NCI-H2081 (cell line): ENCODE measurements around the gene HECTD4.
"Not testable (repeated sequence)": the region's sequence is repeated elsewhere in the genome, so short reads cannot be mapped to it uniquely, and the experiment has no call there.

Experiments
- DNase-seq, 2 experiments: peaks; one replicate each; lab custom pipeline; 2025; lab: John Stamatoyannopoulos, UW

Gene HECTD4, protein sequence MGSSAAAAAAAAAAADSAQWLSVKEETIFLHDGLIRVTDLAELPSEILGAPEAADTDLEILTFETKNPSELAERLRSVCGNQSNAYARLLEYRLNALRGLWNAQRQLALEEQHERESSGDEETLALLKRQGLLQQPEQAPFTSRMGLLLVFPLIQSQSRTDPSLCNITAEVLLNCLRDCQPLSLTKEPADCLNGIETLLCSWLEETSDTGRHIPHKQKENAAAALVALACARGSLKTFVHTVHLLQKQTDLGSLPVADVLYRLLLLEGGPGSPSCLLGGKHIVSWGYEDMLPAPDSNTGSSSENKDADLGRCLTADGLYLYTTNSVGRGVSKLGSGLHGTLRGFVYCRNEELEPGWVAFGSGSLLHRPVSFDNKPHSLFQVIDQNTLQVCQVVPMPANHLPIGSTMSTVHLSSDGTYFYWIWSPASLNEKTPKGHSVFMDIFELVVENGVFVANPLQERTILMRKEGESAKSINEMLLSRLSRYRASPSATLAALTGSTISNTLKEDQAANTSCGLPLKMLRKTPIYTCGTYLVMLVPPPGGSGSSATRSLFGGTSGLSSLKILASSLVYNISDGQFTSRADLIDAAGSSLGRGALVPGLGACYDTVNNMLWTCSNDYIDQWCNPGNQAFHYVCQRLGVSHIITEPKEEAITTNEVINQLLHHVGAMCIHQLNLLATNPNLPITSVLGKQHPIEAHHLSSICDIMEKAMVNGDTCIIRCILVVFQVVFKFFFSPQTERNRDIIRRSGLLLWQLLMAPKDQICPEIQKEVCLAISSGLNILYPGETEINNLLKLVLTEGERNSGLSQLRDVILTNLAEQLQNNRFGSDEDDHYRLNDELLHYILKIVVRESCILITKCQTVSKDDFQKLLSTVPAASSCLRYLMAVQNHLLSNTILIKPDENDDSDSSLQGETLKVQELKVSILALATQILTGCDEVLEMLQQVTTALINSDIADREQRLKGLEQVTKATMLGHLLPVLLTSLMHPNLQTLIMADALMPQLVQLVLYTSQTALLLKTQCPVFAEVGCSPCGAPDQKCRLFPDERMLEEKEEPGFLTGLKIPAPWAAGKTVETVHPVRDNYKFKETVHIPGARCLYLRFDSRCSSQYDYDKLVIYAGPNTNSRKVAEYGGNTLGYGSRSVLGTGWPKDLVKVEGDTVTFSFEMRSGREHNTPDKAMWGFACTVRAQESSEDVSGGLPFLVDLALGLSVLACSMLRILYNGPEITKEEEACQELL (N-terminal part only)

GRCh38 chr12:112381883-112382796 is at the start of gene HECTD4:
Gene HECTD4 (minus strand): TSS chr12:112382431. CDS start chr12:112382128, 303 bp downstream.
- peak; percentile 88 to 91 for DNase-seq

- no peak for DNase-seq
Observed at GRCh38 chr12:112431965-112432364, 49.7 kb upstream of the HECTD4 start.

DNA sequence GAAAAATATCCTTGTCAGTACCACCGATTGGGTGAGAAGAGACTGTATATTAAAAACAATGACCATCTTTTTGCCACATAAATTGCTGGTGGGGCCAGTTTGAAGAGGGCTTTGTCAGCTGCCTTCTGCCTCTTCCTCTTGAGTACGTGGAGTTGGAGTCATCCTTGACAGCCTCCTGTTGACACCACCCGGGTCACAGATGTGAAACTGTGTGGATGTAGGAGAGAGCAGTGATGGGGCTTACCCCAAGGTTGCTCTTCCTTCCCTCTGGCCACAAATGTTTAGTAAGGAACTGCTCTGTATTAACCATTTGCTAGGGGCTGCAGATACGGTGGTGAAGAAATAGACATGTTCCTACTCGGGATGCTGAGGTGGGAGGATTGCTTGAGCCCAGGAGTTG is 48.7 kb upstream of the HECTD4 start:
- no peak for DNase-seq

- no peak for DNase-seq
Observed at GRCh38 chr12:112427760-112428159, 45.5 kb upstream of the HECTD4 start.

GRCh38 chr12:112425582-112426382 is 43.6 kb upstream of the HECTD4 start:
- DNase-seq = no peak

DNA sequence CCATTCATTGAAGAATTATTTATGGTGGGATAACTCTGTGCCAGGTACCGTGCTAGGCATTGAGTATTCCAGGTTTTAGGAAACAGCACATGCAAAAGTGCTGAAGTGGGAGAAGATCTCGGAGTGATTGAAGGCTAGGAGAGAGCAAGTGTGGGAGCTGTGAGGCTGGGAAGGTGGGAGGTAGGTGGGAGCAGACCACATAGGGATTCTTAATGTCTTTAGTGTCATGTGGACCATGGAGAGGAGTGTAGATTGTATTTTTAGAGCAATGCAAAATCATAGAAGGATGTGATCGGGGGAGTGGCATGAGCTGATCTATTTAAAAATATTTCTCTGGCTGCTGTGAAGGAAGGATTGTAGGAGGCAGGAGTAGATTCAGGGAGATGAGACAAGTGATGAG is 41.9 kb upstream of the HECTD4 start:
- DNase-seq = no peak

DNA sequence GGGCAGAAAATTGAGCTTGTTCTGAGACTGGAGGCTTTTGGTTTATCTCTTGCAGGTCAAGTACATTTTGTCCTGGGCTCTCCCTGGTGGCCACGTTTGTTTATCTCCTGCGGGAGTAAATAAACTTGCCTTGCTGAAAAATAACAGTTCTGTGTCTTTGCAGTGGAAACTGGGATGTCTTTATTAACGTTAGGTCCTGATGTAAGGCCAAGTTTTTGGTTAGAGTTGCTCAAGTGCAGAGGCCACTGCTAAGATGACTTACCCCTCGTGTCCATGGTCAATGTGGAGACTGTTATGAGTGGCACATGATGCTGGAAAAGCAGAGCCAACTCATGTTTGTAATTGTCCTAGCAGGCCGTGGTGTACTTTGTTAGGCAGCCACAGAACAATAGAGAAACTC is 40.3 kb upstream of the HECTD4 start:
- DNase-seq = no peak

- DNase-seq = no peak
Observed at GRCh38 chr12:112421363-112421762, 39.1 kb upstream of the HECTD4 start.

DNA sequence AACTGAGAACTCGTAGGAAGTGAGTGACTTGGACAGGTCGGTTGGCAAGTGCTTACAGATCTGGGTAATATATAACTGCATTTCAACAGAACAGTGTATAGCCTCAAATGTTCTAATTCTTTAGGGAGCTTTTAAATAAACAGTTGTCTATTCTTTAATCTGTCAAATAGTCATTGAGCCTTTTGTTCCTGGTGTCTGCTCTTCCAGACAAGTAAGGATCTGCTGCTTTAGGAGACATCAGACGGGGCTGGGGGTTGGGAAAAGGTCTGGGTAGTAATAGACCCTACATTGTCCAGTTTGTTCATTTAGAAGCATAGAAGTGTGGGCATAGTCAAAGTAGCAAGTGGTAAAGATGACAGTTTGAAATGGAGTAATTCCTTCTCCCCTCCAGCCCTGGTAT is 38.5 kb upstream of the HECTD4 start:
- no peak for DNase-seq

- peak in 1 of 2 experiments; percentile 23 for DNase-seq
Observed at GRCh38 chr12:112419297-112420133, 37.3 kb upstream of the HECTD4 start.

GRCh38 chr12:112418608-112419296 is 36.5 kb upstream of the HECTD4 start, which contains the start of gene PTPN11:
Gene PTPN11 (plus strand): TSS chr12:112418947. CDS start chr12:112419112, 165 bp downstream.
- DNase-seq = peak; percentile 79 to 80

DNA sequence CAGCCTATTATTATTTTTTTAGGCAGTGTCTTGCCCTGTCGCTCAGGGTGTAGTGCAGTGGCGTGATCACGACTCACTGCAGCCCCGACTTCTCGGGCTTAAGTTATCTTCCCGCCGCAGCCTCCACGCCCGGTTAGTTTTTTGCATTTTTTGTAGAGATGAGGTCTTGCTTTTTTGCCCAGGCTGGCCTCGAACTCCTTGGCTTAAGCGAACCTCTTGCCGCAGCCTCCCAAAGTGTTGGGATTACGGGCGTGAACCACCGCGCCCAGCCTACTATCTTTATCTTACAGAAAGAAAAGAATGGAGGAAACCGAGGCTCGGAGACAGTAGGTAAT is 36.0 kb upstream of the HECTD4 start:
- no peak for DNase-seq

DNA sequence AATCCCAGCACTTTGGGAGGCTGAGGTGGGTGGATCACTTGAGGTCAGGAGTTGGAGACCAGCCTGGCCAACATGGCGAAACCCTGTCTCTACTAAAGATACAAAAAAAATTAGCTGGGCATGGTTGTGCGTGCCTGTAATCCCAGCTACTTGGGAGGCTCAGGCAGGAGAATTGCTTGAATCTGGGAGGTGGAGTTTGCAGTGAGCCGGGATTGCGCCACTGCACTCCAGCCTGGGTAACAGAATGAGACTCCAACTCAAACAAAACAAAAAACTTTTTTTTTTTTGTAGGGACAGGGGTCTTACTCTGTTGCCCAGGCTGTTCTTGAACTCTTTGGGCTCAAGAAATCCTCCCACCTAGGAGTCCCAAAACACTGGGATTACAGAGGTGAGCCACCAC is 33.2 kb upstream of the HECTD4 start:
- DNase-seq = not testable (repeated sequence)

- DNase-seq = no peak
Observed at GRCh38 chr12:112413855-112414625, 31.8 kb upstream of the HECTD4 start.

- no peak for DNase-seq
Observed at GRCh38 chr12:112409906-112410244, 27.6 kb upstream of the HECTD4 start.

- peak; percentile 90 to 95 for DNase-seq
Observed at GRCh38 chr12:112409064-112409905, 27.1 kb upstream of the HECTD4 start, which contains the start of gene RPL6. Gene RPL6 (minus strand): TSS chr12:112409605. CDS start chr12:112408656, 949 bp downstream.

DNA sequence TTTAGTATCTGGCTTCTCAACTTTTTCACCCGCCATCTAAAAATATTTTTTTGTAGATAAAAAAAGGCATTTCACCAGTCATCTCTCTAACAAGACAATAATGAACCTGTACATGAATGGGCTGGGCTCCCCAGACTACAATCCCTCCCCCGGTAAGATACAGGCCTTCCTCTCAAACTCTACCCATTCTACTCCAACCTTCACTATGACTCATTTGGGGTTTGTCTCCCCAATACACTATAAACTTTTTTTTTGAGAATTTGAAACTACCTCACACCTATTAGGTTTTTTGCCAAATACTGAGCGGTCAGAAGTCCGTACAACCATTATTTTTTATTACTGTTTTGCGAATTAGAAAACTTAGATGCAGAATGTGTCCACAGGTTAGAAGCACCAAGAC is 26.4 kb upstream of the HECTD4 start:
- DNase-seq = no peak
